Measurements from ENCODE around the gene DCAF17.

DCAF17 gene

DNA sequence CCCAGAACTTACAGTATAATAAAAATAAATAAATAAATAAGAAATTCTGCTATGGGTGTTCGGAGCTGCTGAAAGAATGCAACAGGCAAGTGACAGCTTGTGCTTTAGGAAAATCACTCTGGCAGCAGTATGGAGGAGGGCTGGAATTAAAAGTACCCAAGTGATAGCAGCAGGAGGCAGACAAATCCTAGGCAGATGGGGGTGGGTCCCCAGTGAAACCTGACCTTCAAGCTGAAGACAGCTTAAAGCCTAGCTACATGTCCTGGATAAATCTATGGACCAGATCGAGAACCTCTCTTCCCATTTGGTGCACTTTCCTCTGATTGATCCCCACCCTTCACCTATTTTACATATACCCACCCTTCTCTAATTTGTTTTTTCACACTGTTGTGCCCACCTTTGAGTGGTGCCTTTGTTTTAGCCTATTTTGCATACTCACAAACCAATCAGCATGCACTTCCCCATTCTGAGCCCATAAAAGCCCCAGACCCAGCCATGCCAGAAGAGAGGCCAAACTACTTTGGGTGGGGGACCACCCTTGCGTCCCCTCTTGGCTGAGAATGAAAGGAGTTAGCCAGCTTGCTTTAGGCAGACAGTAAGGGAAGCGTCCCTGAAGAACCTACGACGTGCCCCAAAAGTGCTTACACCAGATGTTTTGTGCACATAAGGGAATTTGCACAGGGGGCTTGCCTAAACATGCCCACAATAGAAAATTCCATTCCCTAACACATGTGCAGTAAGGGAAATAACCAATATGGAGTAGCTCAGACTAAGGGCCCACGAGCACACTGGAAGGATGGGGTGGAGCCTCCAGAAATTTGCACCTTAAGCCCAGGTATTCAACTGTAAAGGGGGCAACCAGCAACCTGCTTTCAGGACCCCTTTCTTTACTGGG, 3.3 kb upstream of the DCAF17 start:
- ATAC-seq = no peak
- TF ChIP-seq PPARA (CRISPR knock-in tag; IDR thresholded peaks at IDR 0.05; ENCODE audit: borderline replicate concordance) (no peak), ARNTL (CRISPR knock-in tag; IDR thresholded peaks at IDR 0.05; ENCODE audit: borderline replicate concordance, low read depth) (no peak), RARB (CRISPR knock-in tag; IDR thresholded peaks at IDR 0.05) (no peak), ZFP30 (CRISPR knock-in tag; IDR thresholded peaks at IDR 0.05) (no peak), ISL1 (CRISPR knock-in tag; IDR thresholded peaks at IDR 0.05) (no peak), ZC3H10 (CRISPR knock-in tag; IDR thresholded peaks at IDR 0.05) (no peak), CSDC2 (CRISPR knock-in tag; IDR thresholded peaks at IDR 0.05) (no peak), ESRRG (CRISPR knock-in tag; IDR thresholded peaks at IDR 0.05) (no peak), ZNF8 (CRISPR knock-in tag; IDR thresholded peaks at IDR 0.05) (no peak), ZNF565 (CRISPR knock-in tag; conservative IDR thresholded peaks at IDR 0.05; ENCODE audit: low read depth) (no peak), CREB5 (CRISPR knock-in tag; IDR thresholded peaks at IDR 0.05; ENCODE audit: low read depth) (no peak), SNAI2 (CRISPR knock-in tag; IDR thresholded peaks at IDR 0.05) (no peak), OSR1 (CRISPR knock-in tag; IDR thresholded peaks at IDR 0.05) (no peak), BACH2 (CRISPR knock-in tag; IDR thresholded peaks at IDR 0.05; ENCODE audit: borderline replicate concordance) (no peak), TOX (CRISPR knock-in tag; IDR thresholded peaks at IDR 0.05; ENCODE audit: borderline replicate concordance) (no peak)

GRCh38 chr2:171431677-171432167, 2.3 kb upstream of the DCAF17 start:
- TF ChIP-seq ZNF70 (CRISPR knock-in tag; IDR thresholded peaks at IDR 0.05) (no peak), ZNF8 (CRISPR knock-in tag; IDR thresholded peaks at IDR 0.05) (no peak), OSR1 (CRISPR knock-in tag; IDR thresholded peaks at IDR 0.05) (no peak), ESRRG (CRISPR knock-in tag; IDR thresholded peaks at IDR 0.05) (no peak), RARB (CRISPR knock-in tag; IDR thresholded peaks at IDR 0.05) (no peak), TOX (CRISPR knock-in tag; IDR thresholded peaks at IDR 0.05; ENCODE audit: borderline replicate concordance) (no peak), PPARA (CRISPR knock-in tag; IDR thresholded peaks at IDR 0.05; ENCODE audit: borderline replicate concordance) (no peak), ZFP3 (CRISPR knock-in tag; IDR thresholded peaks at IDR 0.05) (no peak), TCF4 (CRISPR knock-in tag; IDR thresholded peaks at IDR 0.05; ENCODE audit: borderline replicate concordance) (no peak), PATZ1 (CRISPR knock-in tag; IDR thresholded peaks at IDR 0.05; ENCODE audit: borderline replicate concordance) (no peak), POU6F1 (CRISPR knock-in tag; IDR thresholded peaks at IDR 0.05; ENCODE audit: borderline replicate concordance, low read depth) (no peak), BACH2 (CRISPR knock-in tag; IDR thresholded peaks at IDR 0.05; ENCODE audit: borderline replicate concordance) (no peak), ISL1 (CRISPR knock-in tag; IDR thresholded peaks at IDR 0.05) (no peak), CSDC2 (CRISPR knock-in tag; IDR thresholded peaks at IDR 0.05) (no peak), GLIS3 (CRISPR knock-in tag; IDR thresholded peaks at IDR 0.05) (no peak), SNAI2 (CRISPR knock-in tag; IDR thresholded peaks at IDR 0.05) (no peak), ARNTL (CRISPR knock-in tag; IDR thresholded peaks at IDR 0.05; ENCODE audit: borderline replicate concordance, low read depth) (no peak)

DNA sequence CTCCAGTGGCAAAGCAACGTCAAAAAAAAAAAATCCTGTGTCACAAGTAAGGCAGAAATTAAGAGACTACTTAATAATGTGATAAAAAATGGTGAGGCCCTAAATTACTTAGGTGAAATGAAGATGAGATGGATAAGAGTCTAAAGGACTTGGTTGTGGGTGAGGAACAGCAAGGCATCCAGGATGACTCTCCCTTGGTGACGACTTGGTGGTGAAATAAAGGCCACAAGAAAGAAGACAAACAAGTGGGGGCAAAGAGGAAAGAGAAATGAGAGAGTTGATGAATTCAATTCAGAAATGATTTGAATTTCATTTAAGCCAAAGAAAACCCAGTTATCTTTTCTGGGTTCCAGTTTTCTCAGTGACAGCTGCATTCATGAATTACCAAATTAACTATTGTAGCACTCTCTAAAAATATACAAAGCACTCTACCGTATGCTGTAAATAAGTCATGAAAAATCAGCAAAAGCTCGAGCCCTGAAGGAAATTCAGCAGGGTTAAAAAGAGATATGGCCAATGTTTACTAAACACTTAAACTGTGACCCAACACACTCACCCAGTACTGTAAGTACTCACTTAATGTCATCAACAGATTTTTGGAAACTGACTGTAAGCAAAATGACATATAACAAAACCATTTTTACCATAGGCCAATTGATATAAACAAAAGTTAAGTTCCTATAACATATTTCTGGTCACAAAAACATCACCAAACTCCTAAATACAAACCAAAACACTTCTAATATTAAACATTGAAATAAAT, 1.6 kb upstream of the DCAF17 start:
- TF ChIP-seq ZNF565 (CRISPR knock-in tag; conservative IDR thresholded peaks at IDR 0.05; ENCODE audit: low read depth) (no peak), RARB (CRISPR knock-in tag; IDR thresholded peaks at IDR 0.05) (no peak), CSRNP3 (CRISPR knock-in tag; IDR thresholded peaks at IDR 0.05) (no peak), BACH2 (CRISPR knock-in tag; IDR thresholded peaks at IDR 0.05; ENCODE audit: borderline replicate concordance) (no peak), OSR1 (CRISPR knock-in tag; IDR thresholded peaks at IDR 0.05) (no peak), ISL1 (CRISPR knock-in tag; IDR thresholded peaks at IDR 0.05) (no peak), ZFP30 (CRISPR knock-in tag; IDR thresholded peaks at IDR 0.05) (no peak), ZNF70 (CRISPR knock-in tag; IDR thresholded peaks at IDR 0.05) (no peak), SNAI2 (CRISPR knock-in tag; IDR thresholded peaks at IDR 0.05) (no peak), PPARA (CRISPR knock-in tag; IDR thresholded peaks at IDR 0.05; ENCODE audit: borderline replicate concordance) (no peak), ZFP3 (CRISPR knock-in tag; IDR thresholded peaks at IDR 0.05) (no peak), CREB5 (CRISPR knock-in tag; IDR thresholded peaks at IDR 0.05; ENCODE audit: low read depth) (no peak), GLIS3 (CRISPR knock-in tag; IDR thresholded peaks at IDR 0.05) (no peak), ESRRG (CRISPR knock-in tag; IDR thresholded peaks at IDR 0.05) (no peak), CSDC2 (CRISPR knock-in tag; IDR thresholded peaks at IDR 0.05) (no peak), POU6F1 (CRISPR knock-in tag; IDR thresholded peaks at IDR 0.05; ENCODE audit: borderline replicate concordance, low read depth) (no peak), TOX (CRISPR knock-in tag; IDR thresholded peaks at IDR 0.05; ENCODE audit: borderline replicate concordance) (no peak)
- no peak for ATAC-seq

More at GRCh38 chr2:171431677-171432167, 2.3 kb upstream of the DCAF17 start:
- no peak for ATAC-seq
